Activated CD8-positive, alpha-beta memory T cell treated with anti-CD3 and anti-CD28 coated beads for 4 hours (primary cell): ENCODE measurements around the gene FAM81A.
"Not testable (repeated sequence)": the region's sequence is repeated elsewhere in the genome, so short reads cannot be mapped to it uniquely, and the experiment has no call there.

Source experiments
- DNase-seq, 2 donors: peaks; one replicate each; pipeline ENCODE4 v3.0.0-alpha.2; 2020; ENCODE audit warnings: low read depth in 2 of 2

The FAM81A gene

GRCh38 chr15:59424616-59425015 is 13.4 kb upstream of the FAM81A start:
- no peak for DNase-seq

DNA sequence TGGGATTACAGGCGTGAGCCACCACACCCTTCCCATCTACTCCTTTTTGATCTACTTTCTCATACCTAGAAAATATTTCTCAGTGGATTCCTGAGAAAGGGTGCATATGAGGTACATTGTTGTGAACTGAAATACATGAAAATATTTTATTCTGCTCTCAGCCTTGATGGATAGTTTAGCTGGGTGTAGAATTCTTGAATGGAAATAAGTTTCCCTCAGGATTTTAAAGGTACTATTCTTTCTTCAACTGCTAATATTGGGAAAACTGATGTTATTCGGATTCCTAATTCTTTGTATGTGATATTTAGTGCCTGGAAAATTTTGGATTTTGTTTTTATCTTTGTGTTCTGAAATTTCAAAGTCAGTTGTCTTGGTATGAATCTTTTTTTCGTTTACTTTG is 9.1 kb upstream of the FAM81A start:
- DNase-seq: not testable (repeated sequence)

- no peak for DNase-seq
Measured at GRCh38 chr15:59432389-59432788, 5.6 kb upstream of the FAM81A start.

- no peak for DNase-seq
Measured at GRCh38 chr15:59434481-59434880, 3.5 kb upstream of the FAM81A start.

GRCh38 chr15:59436774-59437141 is 1.2 kb upstream of the FAM81A start:
- DNase-seq: no peak

GRCh38 chr15:59437142-59437816 is 707 bp upstream of the FAM81A start:
- no peak for DNase-seq

DNA sequence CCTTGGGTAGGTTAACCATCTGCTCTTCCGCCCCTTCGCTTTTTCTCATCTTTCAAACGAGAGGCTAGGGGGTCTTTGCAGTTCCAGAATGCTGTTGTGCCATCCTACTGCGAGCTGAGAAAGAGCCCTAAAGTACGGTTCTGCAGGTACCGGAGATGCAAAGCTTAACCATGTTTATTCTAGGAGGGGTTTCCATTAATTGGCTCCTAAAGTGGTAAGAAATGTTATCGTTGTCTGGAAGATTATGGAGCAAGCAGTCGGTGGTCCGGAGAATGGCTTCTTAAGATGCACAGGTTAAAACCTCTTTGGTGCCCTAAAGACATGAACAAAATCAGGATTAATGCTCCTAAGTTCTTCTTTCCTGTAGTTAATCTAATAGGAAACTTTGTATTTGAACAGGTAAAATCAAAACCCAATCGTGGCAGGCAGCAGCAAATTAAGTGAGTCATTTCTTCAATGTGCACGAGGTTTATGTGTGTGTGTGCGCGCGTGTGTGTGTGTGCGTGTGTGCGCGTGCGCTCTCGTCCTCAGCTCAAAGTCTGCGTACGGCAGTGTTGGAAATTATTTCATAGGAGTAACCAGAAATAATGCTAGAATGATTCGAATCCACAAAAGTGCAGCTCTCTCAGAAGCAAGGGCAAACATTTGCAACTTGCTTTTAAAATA is 772 bp downstream of the FAM81A start:
- DNase-seq: no peak

DNA sequence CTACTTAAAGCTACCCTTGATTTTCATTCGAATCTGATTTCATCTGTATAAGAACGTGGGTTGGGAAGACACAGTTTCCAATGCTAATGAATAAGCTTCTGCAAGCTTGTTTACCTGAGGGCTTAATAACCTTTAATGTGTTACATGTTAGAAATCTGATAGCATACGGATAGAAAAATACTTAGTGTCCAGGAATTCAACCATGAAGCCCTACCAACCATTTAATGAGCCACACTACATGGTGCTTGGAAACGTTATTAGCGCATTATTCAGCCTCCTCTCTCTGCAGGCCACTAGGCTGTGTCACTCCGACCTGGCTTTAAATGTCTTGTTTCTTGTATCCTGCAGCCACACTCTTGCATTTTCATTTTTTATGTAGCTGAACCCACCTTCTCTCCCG is 1.6 kb downstream of the FAM81A start:
- no peak for DNase-seq

GRCh38 chr15:59443341-59444072 is 5.5 kb downstream of the FAM81A start:
- DNase-seq: no peak

DNA sequence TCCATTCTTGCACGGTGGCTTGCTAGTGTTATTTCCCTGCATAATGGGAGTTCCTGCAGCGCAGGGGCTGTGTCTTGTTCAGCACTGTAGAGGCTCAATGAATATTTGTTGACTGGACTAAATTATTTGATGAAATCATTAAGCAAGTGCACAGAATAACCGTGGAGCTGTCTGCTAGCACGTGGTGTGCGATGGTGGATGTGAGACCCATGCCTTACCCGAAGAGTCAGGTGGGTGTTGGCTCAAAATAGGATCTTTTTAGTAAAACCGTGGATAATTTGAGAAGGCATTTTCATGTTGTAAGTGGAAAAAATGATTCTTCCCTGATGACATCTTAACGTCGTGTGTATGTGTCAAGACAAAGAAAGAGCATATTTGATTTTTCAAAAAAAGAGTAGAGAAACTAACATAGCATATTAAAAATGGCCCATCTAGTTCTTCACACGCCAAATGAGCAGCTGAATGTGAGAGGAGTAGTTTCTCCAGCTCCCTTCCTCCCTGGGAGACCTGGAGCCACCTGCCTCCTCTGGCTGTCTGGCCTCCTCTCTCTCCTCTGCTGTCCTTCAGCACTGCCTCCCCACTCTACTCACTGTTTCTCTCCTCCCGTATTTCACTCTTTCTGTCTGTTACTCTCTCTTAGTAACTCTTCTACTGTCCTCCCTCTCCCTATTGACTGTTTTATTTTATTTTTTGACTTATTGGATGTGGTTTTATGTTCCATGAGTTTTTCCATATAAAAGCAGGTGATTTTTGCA is 6.3 kb downstream of the FAM81A start:
- DNase-seq: no peak

- no peak for DNase-seq
Measured at GRCh38 chr15:59444980-59445545, 7.1 kb downstream of the FAM81A start.

GRCh38 chr15:59446232-59446957 is 8.4 kb downstream of the FAM81A start:
- no peak for DNase-seq

DNA sequence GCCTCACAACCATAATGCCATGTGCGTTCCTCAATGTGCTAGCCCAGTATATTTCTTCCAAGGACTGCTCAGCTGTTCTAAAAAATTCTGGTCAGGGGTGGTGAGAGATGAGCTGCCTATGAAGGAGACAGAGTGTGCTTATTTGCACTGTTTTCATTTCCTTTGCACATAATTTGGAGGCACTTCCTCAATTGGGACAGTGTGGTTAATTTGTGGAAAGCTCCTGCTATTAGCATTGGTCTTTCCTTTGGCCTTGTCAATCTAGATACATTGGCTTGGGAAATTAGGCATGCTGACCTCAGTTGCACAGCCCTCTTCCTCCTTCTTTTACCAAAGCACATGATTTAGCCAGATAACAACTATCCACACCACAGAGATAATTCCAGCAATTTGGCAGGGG is 9.4 kb downstream of the FAM81A start:
- DNase-seq: no peak

DNA sequence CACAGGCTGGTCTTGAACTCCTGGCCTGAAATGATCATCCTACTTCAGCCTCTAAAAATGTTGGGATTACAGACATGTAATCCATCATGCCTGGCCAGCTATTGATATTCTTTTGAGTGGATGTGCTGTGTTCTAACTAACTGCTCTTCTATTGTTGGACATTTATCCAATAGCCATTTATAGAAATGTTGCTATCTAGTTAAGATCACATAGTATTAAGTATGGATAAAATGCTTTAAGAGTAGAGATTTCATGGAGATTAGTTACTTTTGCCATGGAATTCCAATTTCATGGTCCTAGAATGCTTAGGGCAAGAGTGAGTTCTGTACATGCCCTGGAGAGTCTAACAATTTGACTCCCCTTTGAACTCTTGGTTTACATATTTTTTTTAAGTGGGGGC is 10.9 kb downstream of the FAM81A start:
- no peak for DNase-seq

GRCh38 chr15:59453474-59454215 is 15.7 kb downstream of the FAM81A start:
- no peak for DNase-seq

DNA sequence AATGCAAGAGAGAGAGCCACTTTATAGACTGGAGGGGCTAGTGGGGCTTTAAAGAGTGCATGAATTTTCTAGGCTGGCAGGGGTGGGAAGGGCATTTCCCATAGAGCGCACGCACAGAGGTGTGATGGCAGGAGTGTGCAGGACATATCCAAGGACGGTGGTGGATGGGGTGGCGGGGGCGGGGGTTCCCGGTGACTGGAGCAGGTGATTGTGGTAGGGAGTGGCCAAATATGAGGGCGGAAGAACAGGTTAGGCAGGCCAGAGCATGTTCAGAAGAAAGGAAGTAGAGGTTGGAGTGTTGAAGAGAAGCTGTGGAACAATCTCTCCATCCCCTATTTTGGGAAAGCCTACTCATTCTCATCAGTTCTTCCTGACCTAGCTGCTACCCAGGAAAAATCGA is 18.1 kb downstream of the FAM81A start:
- DNase-seq: no peak

DNA sequence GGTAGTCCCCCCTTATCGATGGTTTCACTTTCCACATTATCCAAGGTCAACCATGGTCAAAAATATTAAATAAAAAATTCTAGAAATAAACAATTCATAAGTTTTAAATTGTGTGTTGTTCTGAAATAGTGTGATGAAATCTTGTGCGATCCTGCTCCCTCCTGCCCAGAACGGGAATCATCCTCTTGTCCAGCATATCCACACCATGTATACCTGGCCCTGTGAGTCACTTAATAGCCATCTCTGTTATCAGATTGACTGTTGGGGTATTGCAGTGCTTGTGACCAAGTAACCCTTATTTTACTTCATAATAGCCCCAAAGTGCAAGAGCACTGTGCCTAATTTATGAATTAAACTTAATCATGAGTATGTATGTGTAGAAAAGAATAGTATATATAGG is 19.1 kb downstream of the FAM81A start:
- no peak for DNase-seq

- no peak for DNase-seq
Measured at GRCh38 chr15:59461521-59461920, 23.5 kb downstream of the FAM81A start.

DNA sequence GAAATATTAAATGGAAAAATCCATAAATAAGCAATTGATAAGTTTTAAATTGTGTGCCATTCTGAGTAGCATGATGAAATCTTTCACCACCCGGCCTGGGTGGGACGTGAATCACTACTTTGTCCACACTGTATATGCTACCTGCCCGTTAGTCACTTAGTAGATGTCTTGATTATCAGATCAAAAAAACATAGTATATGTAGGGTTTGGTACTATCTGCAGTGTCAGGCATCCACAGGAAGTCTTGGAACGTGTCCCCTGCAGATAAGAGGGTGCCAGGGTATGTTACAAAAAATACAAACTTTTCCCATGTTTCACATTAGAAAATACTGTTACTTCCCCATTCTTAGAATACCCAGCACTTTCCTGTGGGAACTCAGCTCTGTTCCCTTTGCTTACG is 35.2 kb downstream of the FAM81A start:
- DNase-seq: no peak

- not testable (repeated sequence) for DNase-seq
Measured at GRCh38 chr15:59475161-59475560, 37.2 kb downstream of the FAM81A start.

DNA sequence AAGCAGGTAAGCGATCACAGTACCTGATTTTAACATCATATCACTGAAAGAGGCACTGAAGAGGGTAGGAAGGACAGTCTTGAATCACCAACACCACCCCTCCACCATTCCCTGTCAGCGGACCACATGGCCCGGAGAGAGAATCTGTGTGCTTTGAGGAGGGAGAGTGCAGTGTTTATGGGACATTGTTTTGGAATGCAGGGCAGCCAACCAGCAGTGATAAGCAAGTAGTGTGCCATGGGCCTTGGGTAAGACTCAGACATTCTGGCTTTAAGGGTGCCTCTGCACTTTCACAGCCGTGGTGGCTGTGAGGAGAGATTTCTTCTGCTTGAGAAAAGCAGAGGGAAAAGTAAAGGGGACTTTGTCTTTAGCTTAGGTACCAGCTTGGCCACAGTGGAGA is 46.4 kb downstream of the FAM81A start:
- no peak for DNase-seq
